ENCODE data around the gene PARD3B.

GRCh38 chr2:205361272-205361671 is 816.0 kb downstream of the PARD3B start:
- TF ChIP-seq, protein P1, sequence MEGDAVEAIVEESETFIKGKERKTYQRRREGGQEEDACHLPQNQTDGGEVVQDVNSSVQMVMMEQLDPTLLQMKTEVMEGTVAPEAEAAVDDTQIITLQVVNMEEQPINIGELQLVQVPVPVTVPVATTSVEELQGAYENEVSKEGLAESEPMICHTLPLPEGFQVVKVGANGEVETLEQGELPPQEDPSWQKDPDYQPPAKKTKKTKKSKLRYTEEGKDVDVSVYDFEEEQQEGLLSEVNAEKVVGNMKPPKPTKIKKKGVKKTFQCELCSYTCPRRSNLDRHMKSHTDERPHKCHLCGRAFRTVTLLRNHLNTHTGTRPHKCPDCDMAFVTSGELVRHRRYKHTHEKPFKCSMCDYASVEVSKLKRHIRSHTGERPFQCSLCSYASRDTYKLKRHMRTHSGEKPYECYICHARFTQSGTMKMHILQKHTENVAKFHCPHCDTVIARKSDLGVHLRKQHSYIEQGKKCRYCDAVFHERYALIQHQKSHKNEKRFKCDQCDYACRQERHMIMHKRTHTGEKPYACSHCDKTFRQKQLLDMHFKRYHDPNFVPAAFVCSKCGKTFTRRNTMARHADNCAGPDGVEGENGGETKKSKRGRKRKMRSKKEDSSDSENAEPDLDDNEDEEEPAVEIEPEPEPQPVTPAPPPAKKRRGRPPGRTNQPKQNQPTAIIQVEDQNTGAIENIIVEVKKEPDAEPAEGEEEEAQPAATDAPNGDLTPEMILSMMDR (IDR thresholded peaks at IDR 0.05) = no peak
- TF ChIP-seq EP300 (IDR thresholded peaks at IDR 0.05; ENCODE audit: low read depth) (no peak), POLR2AphosphoS5 (IDR thresholded peaks at IDR 0.05) (no peak)

Data from transverse colon (tissue), 4 donors.